Kidney (tissue), 14 donors: Measurements from ENCODE around the gene KCNQ1. TPM values are rescaled to one million over a fixed set of nuclear protein-coding genes. Genes with fewer than 3 reads are reported as not detected.
A peak's percentile ranks its signal among the peaks of the same experiment; 100 is the strongest.

Source experiments
- DNase-seq, 5 donors: peaks; one replicate each; pipeline ENCODE4 v3.0.0-alpha.2; 2013 to 2020
- FAIRE-seq: peaks from 2 replicates; lab custom pipeline; 2012; peaks lifted over from hg19 to GRCh38; lab: Jason Lieb, UNC
- H3K27ac ChIP-seq, 2 donors: one replicate each; pipeline ENCODE4 v1.7.0; 2013; ENCODE audit warnings: low read depth in 2 of 2, low read length in 2 of 2, inconsistent platforms in 1 of 2
- H3K27me3 ChIP-seq: one replicate; pipeline ENCODE4 v1.7.1; 2013; ENCODE audit warnings: low read length, inconsistent platforms; ENCODE audit not compliant: control insufficient read depth, insufficient read depth
- H3K36me3 ChIP-seq, 3 donors: one replicate each; pipeline versions ENCODE4 v1.7.0 to v1.7.1; 2013; ENCODE audit warnings: low read length in 3 of 3, control low read depth in 1 of 3, inconsistent platforms in 1 of 3; ENCODE audit not compliant: insufficient read depth in 3 of 3, control insufficient read depth in 2 of 3
- H3K4me1 ChIP-seq, 3 donors: one replicate each; pipeline versions ENCODE4 v1.7.0 to v1.7.1; 2013; ENCODE audit warnings: low read length in 3 of 3, inconsistent platforms in 1 of 3, low read depth in 1 of 3; ENCODE audit not compliant: control insufficient read depth in 2 of 3, insufficient read depth in 2 of 3
- H3K4me3 ChIP-seq, 3 donors: one replicate each; pipeline versions ENCODE4 v1.7.0 to v1.8.1; 2013; ENCODE audit warnings: low read length in 3 of 3, control low read depth in 1 of 3, inconsistent platforms in 1 of 3
- H3K9ac ChIP-seq, 3 donors: one replicate each; pipeline versions ENCODE4 v1.7.0 to v1.7.1; 2013; ENCODE audit warnings: low read length in 3 of 3, control low read depth in 1 of 3, inconsistent platforms in 1 of 3
- H3K9me3 ChIP-seq, 3 donors: one replicate each; pipeline versions ENCODE4 v1.7.0 to v1.7.1; 2013; ENCODE audit warnings: low read length in 3 of 3, control low read depth in 1 of 3, inconsistent platforms in 1 of 3; ENCODE audit not compliant: control insufficient read depth in 2 of 3, insufficient read depth in 1 of 3
- intact Hi-C: fragments of 100-400 bp; cut with DNase I; formaldehyde crosslinking; loops from one replicate; pipeline ENCODE4 v1.11.1; 2022
- polyA plus RNA-seq: library from polyadenylated mRNA; stranded (reverse); fragments of 350-450 nt; fragmentation: Illumina TruSeq; extraction: RNeasy Lipid Tissue Mini Kit (QIAGEN cat#74804); gene quantifications from one replicate; pipeline ENCODE4 v1.2.3, GENCODE V29; 2014; ENCODE audit warnings: low read depth, low replicate concordance; ENCODE audit not compliant: insufficient read depth
- total RNA-seq: library from RNA; stranded (reverse); fragmentation: NEBNext Ultra II Directional; extraction: Animal tissue kit (Norgen Biotek cat#: 25700); gene quantifications from one replicate; pipeline ENCODE4 v1.2.1, GENCODE V29; 2021
- TF ChIP-seq, protein P1 (sequence below): IDR thresholded peaks from 3 replicates; pipeline ENCODE4 v1.5.1; 2012; ENCODE audit warnings: mild to moderate bottlenecking, moderate library complexity, borderline replicate concordance; ENCODE audit not compliant: insufficient read depth; ENCODE audit errors: extremely low read depth
- donor health status: control.
- donor health status: control.
- donor health status: control.
- donor health status: control.
- donor health status: control.
- donor health status: DM: yes; HTN: yes; CAD: no.
- donor health status: Normal renal cell carcinoma (clear cell type).

KCNQ1 gene
- total and polyA plus RNA-seq, 2 donors from 2014 or later: 45.5 to 49.4 TPM

GRCh38 chr11:2402890-2403645 is 41.7 kb upstream of the KCNQ1 start:
- DNase-seq: no peak
- intact Hi-C loops: no loop called here
- no peak for FAIRE-seq
- no peak overlapping the region for H3K27ac ChIP-seq
- H3K9ac ChIP-seq: no peak overlapping the region
- H3K4me3 ChIP-seq: no peak overlapping the region
- H3K36me3 ChIP-seq: peaks cover 0 to 10% (median 2%) of the 10 kb centered on the region in 3 donors
- peaks cover 0 to 22% (median 10%) of the 10 kb centered on the region in 3 donors for H3K4me1 ChIP-seq
- H3K27me3 ChIP-seq: no peaks in the 10 kb centered on the region
- TF ChIP-seq, protein P1, sequence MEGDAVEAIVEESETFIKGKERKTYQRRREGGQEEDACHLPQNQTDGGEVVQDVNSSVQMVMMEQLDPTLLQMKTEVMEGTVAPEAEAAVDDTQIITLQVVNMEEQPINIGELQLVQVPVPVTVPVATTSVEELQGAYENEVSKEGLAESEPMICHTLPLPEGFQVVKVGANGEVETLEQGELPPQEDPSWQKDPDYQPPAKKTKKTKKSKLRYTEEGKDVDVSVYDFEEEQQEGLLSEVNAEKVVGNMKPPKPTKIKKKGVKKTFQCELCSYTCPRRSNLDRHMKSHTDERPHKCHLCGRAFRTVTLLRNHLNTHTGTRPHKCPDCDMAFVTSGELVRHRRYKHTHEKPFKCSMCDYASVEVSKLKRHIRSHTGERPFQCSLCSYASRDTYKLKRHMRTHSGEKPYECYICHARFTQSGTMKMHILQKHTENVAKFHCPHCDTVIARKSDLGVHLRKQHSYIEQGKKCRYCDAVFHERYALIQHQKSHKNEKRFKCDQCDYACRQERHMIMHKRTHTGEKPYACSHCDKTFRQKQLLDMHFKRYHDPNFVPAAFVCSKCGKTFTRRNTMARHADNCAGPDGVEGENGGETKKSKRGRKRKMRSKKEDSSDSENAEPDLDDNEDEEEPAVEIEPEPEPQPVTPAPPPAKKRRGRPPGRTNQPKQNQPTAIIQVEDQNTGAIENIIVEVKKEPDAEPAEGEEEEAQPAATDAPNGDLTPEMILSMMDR: no peak
- no peaks in the 10 kb centered on the region for H3K9me3 ChIP-seq

DNA sequence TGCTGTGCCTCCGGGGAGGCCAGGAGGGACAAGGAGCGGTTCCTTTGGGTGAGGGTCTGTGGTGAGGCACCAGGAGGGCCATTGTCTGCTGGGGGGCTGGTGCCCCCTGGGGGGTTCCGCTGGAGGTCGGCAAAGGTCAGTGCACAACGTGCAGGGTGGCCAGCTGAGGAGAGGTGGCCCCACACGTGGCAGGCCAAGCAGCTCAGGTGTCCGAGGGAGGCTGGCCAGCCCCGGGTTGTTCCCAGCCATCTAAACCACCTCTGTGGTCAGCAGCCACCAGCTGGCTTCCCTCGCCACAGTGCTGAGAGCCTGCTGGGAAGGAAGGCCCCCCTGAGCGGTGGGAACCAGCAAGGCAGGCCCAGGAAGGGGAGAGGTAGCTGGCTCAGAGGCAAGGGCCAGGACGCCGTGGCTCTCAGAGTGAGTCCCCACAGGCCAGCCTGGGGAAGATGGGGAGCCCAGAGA is 40.0 kb upstream of the KCNQ1 start:
- intact Hi-C loops: no loop called here
- H3K36me3 ChIP-seq: peaks cover 0 to 10% (median 0%) of the 10 kb centered on the region in 3 donors
- FAIRE-seq (no peak), DNase-seq (no peak)
- H3K27me3 ChIP-seq: no peaks in the 10 kb centered on the region
- TF ChIP-seq, protein P1: no peak
- no peak overlapping the region for H3K9ac ChIP-seq
- no peaks in the 10 kb centered on the region for H3K9me3 ChIP-seq
- H3K4me1 ChIP-seq: peaks cover 0 to 12% (median 5%) of the 10 kb centered on the region in 3 donors
- H3K27ac ChIP-seq: no peak overlapping the region
- no peak overlapping the region for H3K4me3 ChIP-seq

DNA sequence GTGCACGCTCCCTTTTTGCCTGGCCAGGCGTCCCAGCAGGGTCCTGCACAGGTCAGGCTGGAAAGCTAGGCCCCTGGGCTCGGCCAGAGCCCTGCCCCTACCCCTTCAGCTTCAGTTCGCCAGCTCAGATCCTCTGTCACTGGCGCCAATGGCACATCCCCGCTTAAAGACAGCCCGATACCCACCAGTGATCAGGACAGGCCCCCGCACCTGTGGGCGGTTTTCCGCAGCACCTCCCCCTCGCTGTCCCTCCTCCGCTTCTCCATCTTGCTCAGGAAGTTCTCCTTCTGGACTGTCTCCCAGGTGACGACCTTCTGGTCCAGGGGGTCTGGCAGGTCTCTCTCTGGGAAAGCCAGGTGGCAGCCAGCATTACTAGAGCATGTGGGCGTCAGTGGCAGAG is 38.4 kb upstream of the KCNQ1 start:
- intact Hi-C loops: no loop called here
- Histone ChIP-seq H3K4me1 (peaks cover 0 to 8% (median 2%) of the 10 kb centered on the region in 3 donors), H3K9ac (no peak overlapping the region), H3K27ac (no peak overlapping the region), H3K36me3 (peaks cover 0 to 10% (median 0%) of the 10 kb centered on the region in 3 donors), H3K4me3 (no peak overlapping the region), H3K27me3 (no peaks in the 10 kb centered on the region), H3K9me3 (no peaks in the 10 kb centered on the region)
- DNase-seq: peak in 4 of 5 donors; percentile 86 to 93 (median 90)
- FAIRE-seq: no peak
- TF ChIP-seq, protein P1: no peak
